ENCODE data around the gene CACNB2.

DNA sequence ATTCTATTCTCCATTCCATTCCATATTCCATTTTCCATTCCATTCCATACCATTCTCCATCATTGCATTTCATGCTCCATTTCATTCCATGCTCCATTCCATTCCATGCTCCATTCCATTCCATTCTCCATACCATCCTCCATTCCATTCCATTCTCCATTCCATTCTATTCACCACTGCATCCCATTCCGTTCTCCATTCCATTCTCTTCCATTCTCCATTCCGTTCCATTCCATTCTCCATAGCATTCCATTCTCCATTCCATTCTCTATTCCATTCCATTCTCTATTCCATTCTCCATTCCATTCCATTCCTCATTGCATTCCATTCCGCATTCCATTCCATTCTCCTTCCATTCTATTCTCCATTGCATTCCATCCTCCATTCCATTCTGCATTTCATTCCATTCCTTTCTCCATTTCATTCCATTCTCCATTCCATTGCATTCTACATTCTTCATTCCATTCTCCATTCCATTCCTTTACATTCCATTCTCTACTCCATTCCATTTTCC lies 427.2 kb downstream of the CACNB2 start:
- TF ChIP-seq GATA2 (IDR thresholded peaks at IDR 0.05; ENCODE audit: low read depth, low read length) (no peak), GATA3 (IDR thresholded peaks at IDR 0.05; ENCODE audit: low read depth, low read length) (no peak)

Data from SH-SY5Y (cell line).